Measurements from ENCODE around the gene BTG2. TPM values are rescaled to one million over a fixed set of nuclear protein-coding genes. Genes with fewer than 3 reads are reported as not detected.

Gene BTG2
- total RNA-seq, 1 experiment from 2014 or later: 19.4 TPM

GRCh38 chr1:203263496-203263895 is 41.8 kb upstream of the BTG2 start:
- Mint-ChIP-seq H3K27ac (no peak overlapping the region), H3K9me3 (no peaks in the 10 kb centered on the region), H3K4me3 (no peak overlapping the region), H3K4me1 (peaks cover 8% of the 10 kb centered on the region), H3K27me3 (ENCODE audit: low read depth) (peaks cover 34% of the 10 kb centered on the region), H3K36me3 (no peaks in the 10 kb centered on the region)
- ChIA-PET POLR2A (no interaction called here), CTCF (interaction anchor here (2.0 to 11.3 kb wide), 4 partner anchors 47 to 221 kb away, joined by 4 to 369 read pairs (median 6); no protein-coding TSS in a partner anchor)
- DNase-seq (ENCODE audit: low spot score) (no peak), ATAC-seq (no peak)
- TF ChIP-seq, protein P1, sequence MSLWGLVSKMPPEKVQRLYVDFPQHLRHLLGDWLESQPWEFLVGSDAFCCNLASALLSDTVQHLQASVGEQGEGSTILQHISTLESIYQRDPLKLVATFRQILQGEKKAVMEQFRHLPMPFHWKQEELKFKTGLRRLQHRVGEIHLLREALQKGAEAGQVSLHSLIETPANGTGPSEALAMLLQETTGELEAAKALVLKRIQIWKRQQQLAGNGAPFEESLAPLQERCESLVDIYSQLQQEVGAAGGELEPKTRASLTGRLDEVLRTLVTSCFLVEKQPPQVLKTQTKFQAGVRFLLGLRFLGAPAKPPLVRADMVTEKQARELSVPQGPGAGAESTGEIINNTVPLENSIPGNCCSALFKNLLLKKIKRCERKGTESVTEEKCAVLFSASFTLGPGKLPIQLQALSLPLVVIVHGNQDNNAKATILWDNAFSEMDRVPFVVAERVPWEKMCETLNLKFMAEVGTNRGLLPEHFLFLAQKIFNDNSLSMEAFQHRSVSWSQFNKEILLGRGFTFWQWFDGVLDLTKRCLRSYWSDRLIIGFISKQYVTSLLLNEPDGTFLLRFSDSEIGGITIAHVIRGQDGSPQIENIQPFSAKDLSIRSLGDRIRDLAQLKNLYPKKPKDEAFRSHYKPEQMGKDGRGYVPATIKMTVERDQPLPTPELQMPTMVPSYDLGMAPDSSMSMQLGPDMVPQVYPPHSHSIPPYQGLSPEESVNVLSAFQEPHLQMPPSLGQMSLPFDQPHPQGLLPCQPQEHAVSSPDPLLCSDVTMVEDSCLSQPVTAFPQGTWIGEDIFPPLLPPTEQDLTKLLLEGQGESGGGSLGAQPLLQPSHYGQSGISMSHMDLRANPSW (CRISPR knock-in tag; conservative IDR thresholded peaks at IDR 0.05; ENCODE audit: low read depth): no peak
- TF ChIP-seq, protein P2, sequence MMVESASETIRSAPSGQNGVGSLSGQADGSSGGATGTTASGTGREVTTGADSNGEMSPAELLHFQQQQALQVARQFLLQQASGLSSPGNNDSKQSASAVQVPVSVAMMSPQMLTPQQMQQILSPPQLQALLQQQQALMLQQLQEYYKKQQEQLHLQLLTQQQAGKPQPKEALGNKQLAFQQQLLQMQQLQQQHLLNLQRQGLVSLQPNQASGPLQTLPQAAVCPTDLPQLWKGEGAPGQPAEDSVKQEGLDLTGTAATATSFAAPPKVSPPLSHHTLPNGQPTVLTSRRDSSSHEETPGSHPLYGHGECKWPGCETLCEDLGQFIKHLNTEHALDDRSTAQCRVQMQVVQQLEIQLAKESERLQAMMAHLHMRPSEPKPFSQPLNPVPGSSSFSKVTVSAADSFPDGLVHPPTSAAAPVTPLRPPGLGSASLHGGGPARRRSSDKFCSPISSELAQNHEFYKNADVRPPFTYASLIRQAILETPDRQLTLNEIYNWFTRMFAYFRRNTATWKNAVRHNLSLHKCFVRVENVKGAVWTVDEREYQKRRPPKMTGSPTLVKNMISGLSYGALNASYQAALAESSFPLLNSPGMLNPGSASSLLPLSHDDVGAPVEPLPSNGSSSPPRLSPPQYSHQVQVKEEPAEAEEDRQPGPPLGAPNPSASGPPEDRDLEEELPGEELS (CRISPR knock-in tag; IDR thresholded peaks at IDR 0.05): no peak
- TF ChIP-seq SOX15 (CRISPR knock-in tag; IDR thresholded peaks at IDR 0.05): no peak
- no peak for TF ChIP-seq HMGA2 (CRISPR knock-in tag; IDR thresholded peaks at IDR 0.05)
- no peak for TF ChIP-seq TEAD1 (CRISPR knock-in tag; IDR thresholded peaks at IDR 0.05)
- TF ChIP-seq NFATC4 (CRISPR knock-in tag; IDR thresholded peaks at IDR 0.05): no peak
- no peak for TF ChIP-seq MLX (CRISPR knock-in tag; IDR thresholded peaks at IDR 0.05)
- TF ChIP-seq, protein P3, sequence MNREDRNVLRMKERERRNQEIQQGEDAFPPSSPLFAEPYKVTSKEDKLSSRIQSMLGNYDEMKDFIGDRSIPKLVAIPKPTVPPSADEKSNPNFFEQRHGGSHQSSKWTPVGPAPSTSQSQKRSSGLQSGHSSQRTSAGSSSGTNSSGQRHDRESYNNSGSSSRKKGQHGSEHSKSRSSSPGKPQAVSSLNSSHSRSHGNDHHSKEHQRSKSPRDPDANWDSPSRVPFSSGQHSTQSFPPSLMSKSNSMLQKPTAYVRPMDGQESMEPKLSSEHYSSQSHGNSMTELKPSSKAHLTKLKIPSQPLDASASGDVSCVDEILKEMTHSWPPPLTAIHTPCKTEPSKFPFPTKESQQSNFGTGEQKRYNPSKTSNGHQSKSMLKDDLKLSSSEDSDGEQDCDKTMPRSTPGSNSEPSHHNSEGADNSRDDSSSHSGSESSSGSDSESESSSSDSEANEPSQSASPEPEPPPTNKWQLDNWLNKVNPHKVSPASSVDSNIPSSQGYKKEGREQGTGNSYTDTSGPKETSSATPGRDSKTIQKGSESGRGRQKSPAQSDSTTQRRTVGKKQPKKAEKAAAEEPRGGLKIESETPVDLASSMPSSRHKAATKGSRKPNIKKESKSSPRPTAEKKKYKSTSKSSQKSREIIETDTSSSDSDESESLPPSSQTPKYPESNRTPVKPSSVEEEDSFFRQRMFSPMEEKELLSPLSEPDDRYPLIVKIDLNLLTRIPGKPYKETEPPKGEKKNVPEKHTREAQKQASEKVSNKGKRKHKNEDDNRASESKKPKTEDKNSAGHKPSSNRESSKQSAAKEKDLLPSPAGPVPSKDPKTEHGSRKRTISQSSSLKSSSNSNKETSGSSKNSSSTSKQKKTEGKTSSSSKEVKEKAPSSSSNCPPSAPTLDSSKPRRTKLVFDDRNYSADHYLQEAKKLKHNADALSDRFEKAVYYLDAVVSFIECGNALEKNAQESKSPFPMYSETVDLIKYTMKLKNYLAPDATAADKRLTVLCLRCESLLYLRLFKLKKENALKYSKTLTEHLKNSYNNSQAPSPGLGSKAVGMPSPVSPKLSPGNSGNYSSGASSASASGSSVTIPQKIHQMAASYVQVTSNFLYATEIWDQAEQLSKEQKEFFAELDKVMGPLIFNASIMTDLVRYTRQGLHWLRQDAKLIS (CRISPR knock-in tag; IDR thresholded peaks at IDR 0.05; ENCODE audit: borderline replicate concordance): no peak
- TF ChIP-seq, protein P4, sequence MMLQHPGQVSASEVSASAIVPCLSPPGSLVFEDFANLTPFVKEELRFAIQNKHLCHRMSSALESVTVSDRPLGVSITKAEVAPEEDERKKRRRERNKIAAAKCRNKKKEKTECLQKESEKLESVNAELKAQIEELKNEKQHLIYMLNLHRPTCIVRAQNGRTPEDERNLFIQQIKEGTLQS (CRISPR knock-in tag; conservative IDR thresholded peaks at IDR 0.05): no peak
- TF ChIP-seq PREB (CRISPR knock-in tag; IDR thresholded peaks at IDR 0.05; ENCODE audit: borderline replicate concordance): no peak
- TF ChIP-seq ZNF121 (CRISPR knock-in tag; IDR thresholded peaks at IDR 0.05): no peak
- TF ChIP-seq ETV6 (CRISPR knock-in tag; IDR thresholded peaks at IDR 0.05): no peak
- TF ChIP-seq, protein P5, sequence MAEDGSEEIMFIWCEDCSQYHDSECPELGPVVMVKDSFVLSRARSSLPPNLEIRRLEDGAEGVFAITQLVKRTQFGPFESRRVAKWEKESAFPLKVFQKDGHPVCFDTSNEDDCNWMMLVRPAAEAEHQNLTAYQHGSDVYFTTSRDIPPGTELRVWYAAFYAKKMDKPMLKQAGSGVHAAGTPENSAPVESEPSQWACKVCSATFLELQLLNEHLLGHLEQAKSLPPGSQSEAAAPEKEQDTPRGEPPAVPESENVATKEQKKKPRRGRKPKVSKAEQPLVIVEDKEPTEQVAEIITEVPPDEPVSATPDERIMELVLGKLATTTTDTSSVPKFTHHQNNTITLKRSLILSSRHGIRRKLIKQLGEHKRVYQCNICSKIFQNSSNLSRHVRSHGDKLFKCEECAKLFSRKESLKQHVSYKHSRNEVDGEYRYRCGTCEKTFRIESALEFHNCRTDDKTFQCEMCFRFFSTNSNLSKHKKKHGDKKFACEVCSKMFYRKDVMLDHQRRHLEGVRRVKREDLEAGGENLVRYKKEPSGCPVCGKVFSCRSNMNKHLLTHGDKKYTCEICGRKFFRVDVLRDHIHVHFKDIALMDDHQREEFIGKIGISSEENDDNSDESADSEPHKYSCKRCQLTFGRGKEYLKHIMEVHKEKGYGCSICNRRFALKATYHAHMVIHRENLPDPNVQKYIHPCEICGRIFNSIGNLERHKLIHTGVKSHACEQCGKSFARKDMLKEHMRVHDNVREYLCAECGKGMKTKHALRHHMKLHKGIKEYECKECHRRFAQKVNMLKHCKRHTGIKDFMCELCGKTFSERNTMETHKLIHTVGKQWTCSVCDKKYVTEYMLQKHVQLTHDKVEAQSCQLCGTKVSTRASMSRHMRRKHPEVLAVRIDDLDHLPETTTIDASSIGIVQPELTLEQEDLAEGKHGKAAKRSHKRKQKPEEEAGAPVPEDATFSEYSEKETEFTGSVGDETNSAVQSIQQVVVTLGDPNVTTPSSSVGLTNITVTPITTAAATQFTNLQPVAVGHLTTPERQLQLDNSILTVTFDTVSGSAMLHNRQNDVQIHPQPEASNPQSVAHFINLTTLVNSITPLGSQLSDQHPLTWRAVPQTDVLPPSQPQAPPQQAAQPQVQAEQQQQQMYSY (CRISPR knock-in tag; IDR thresholded peaks at IDR 0.05): no peak
- no peak for TF ChIP-seq CREB1 (CRISPR knock-in tag; IDR thresholded peaks at IDR 0.05)
- no peak for TF ChIP-seq SMAD3 (CRISPR knock-in tag; IDR thresholded peaks at IDR 0.05; ENCODE audit: borderline replicate concordance)

All from WTC11 (cell line).